GM19324 (cell line): Measurements from ENCODE around the gene TMEM178B.
"Not testable (repeated sequence)": the region's sequence is repeated elsewhere in the genome, so short reads cannot be mapped to it uniquely, and the experiment has no call there.

Experiments used
- ATAC-seq: cut with Tn5 transposase; IDR thresholded peaks from one replicate; pipeline ENCODE4 v1.9.1; 2021; ENCODE audit warnings: mild to moderate bottlenecking, moderate library complexity; ENCODE audit not compliant: unreplicated experiment, low FRiP score

Gene TMEM178B

GRCh38 chr7:141073173-141073640 is 657 bp upstream of the TMEM178B start:
- no peak for ATAC-seq

GRCh38 chr7:141074162-141074991 is 513 bp downstream of the TMEM178B start:
- peak; percentile 49 for ATAC-seq

GRCh38 chr7:141074997-141075396 is 1.1 kb downstream of the TMEM178B start:
- no peak for ATAC-seq

GRCh38 chr7:141076377-141076776 is 2.5 kb downstream of the TMEM178B start:
- ATAC-seq = no peak

GRCh38 chr7:141079219-141079618 is 5.4 kb downstream of the TMEM178B start:
- ATAC-seq = no peak

- ATAC-seq = not testable (repeated sequence)
These were observed 15.6 kb downstream of the TMEM178B start for GRCh38 chr7:141089490-141089889.

- no peak for ATAC-seq
These were observed 20.6 kb downstream of the TMEM178B start for GRCh38 chr7:141094336-141095070.

- no peak for ATAC-seq
These were observed 23.6 kb downstream of the TMEM178B start for GRCh38 chr7:141097430-141097829.

- ATAC-seq = no peak
These were observed 28.6 kb downstream of the TMEM178B start for GRCh38 chr7:141102436-141102835.

GRCh38 chr7:141103847-141104429 is 30.1 kb downstream of the TMEM178B start:
- ATAC-seq = no peak

- ATAC-seq = no peak
These were observed 39.3 kb downstream of the TMEM178B start for GRCh38 chr7:141113131-141113530.

- ATAC-seq = no peak
These were observed 40.3 kb downstream of the TMEM178B start for GRCh38 chr7:141114029-141114664.

- ATAC-seq = no peak
These were observed 42.1 kb downstream of the TMEM178B start for GRCh38 chr7:141115965-141116364.

GRCh38 chr7:141116661-141117060 is 42.8 kb downstream of the TMEM178B start:
- not testable (repeated sequence) for ATAC-seq

GRCh38 chr7:141118767-141119166 is 44.9 kb downstream of the TMEM178B start:
- ATAC-seq = no peak

GRCh38 chr7:141119187-141119586 is 45.3 kb downstream of the TMEM178B start:
- ATAC-seq = no peak

GRCh38 chr7:141122736-141123135 is 48.9 kb downstream of the TMEM178B start:
- no peak for ATAC-seq

GRCh38 chr7:141123522-141123921 is 49.7 kb downstream of the TMEM178B start:
- ATAC-seq = no peak

- ATAC-seq = no peak
These were observed 52.2 kb downstream of the TMEM178B start for GRCh38 chr7:141126107-141126506.

- ATAC-seq = no peak
These were observed 54.6 kb downstream of the TMEM178B start for GRCh38 chr7:141128506-141128905.

- ATAC-seq = no peak
These were observed 55.1 kb downstream of the TMEM178B start for GRCh38 chr7:141128931-141129330.
